Duodenal mucosa (tissue), 2 donors: ENCODE measurements around the gene NOS1AP.
"Not testable (repeated sequence)": the region's sequence is repeated elsewhere in the genome, so short reads cannot be mapped to it uniquely, and the experiment has no call there.

ENCODE experiments used
- H3K27ac ChIP-seq: one replicate; pipeline ENCODE4 v1.7.0; 2013; ENCODE audit warnings: low read depth, low read length
- H3K27me3 ChIP-seq, 2 donors: one replicate each; pipeline ENCODE4 v1.7.0; 2013; ENCODE audit warnings: low read length in 2 of 2, control low read depth in 1 of 2; ENCODE audit not compliant: insufficient read depth in 2 of 2, control insufficient read depth in 1 of 2
- H3K36me3 ChIP-seq, 2 donors: one replicate each; pipeline ENCODE4 v1.7.0; 2013; ENCODE audit warnings: low read length in 2 of 2, control low read depth in 1 of 2; ENCODE audit not compliant: insufficient read depth in 2 of 2, control insufficient read depth in 1 of 2
- H3K4me1 ChIP-seq, 2 donors: one replicate each; pipeline ENCODE4 v1.7.0; 2013; ENCODE audit warnings: low read length in 2 of 2, control low read depth in 1 of 2; ENCODE audit not compliant: insufficient read depth in 2 of 2, control insufficient read depth in 1 of 2
- H3K4me3 ChIP-seq, 2 donors: one replicate each; pipeline ENCODE4 v1.7.0; 2013; ENCODE audit warnings: low read length in 2 of 2, low read depth in 1 of 2
- H3K9ac ChIP-seq, 2 donors: one replicate each; pipeline ENCODE4 v1.7.0; 2013; ENCODE audit warnings: low read length in 2 of 2, low read depth in 1 of 2
- H3K9me3 ChIP-seq, 2 donors: one replicate each; pipeline ENCODE4 v1.7.0; 2013; ENCODE audit warnings: low read length in 2 of 2, control low read depth in 1 of 2; ENCODE audit not compliant: control insufficient read depth in 1 of 2

The NOS1AP gene

DNA sequence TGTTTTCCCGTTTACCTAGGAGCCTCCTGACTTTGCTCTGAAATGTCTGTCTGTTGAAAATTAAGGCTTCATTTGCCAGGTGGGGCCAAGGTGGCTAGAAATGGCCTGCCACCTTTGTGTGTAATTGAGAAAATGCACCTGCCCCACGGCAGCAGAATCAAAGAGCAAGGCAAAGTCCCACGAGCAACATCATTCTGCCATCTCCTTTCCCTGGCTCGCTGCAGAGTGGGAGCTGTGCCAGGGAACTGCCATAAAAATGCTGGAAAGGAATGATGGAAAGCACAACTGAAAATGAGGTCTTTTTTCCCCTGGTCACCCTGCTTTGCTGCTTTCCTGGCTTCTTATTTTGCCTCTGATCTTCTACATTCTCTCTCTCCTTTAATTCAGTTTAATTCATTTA is 40.3 kb upstream of the NOS1AP start:
- H3K4me3 ChIP-seq: no peak overlapping the region
- no peak overlapping the region for H3K9ac ChIP-seq
- no peaks in the 10 kb centered on the region for H3K36me3 ChIP-seq
- H3K27me3 ChIP-seq: peaks cover 8 to 17% of the 10 kb centered on the region in 2 donors
- H3K4me1 ChIP-seq: peaks cover 5 to 6% of the 10 kb centered on the region in 2 donors
- no peaks in the 10 kb centered on the region for H3K9me3 ChIP-seq
- no peak overlapping the region for H3K27ac ChIP-seq

- Histone ChIP-seq H3K4me1 (peaks cover 0 to 4% of the 10 kb centered on the region in 2 donors), H3K36me3 (no peaks in the 10 kb centered on the region), H3K27me3 (peaks cover 4 to 7% of the 10 kb centered on the region in 2 donors), H3K4me3 (no peak overlapping the region), H3K27ac (no peak overlapping the region), H3K9ac (no peak overlapping the region), H3K9me3 (no peaks in the 10 kb centered on the region)
These were observed 38.7 kb upstream of the NOS1AP start for GRCh38 chr1:162030759-162031280.

DNA sequence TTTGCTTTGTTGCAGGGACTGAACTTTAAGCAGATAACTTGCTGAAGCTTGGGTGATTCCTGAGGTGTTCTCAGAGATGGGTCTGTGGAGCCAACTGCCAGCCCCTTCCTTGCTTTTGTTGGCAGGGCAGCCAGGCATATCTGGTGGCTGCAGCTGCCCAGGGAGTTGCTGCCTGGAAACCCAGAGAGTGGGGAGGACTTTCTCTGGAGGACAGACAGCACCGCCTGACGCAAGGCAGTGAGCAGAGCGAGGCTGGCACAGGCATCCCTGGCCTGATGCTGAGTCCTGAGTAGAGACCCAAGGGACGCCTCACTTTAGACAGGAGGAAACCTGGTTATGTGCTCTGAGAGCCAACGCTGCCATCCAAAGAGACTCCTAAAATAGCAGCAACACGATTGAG is 36.1 kb upstream of the NOS1AP start:
- Histone ChIP-seq H3K27me3 (peaks cover 4 to 6% of the 10 kb centered on the region in 2 donors), H3K9ac (no peak overlapping the region), H3K9me3 (no peaks in the 10 kb centered on the region), H3K4me3 (no peak overlapping the region), H3K4me1 (peaks cover 0 to 4% of the 10 kb centered on the region in 2 donors), H3K36me3 (no peaks in the 10 kb centered on the region), H3K27ac (no peak overlapping the region)

GRCh38 chr1:162035241-162035640 is 34.2 kb upstream of the NOS1AP start:
- Histone ChIP-seq H3K27ac (no peak overlapping the region), H3K4me3 (no peak overlapping the region), H3K27me3 (peaks cover 0 to 6% of the 10 kb centered on the region in 2 donors), H3K9me3 (no peaks in the 10 kb centered on the region), H3K36me3 (no peaks in the 10 kb centered on the region), H3K4me1 (no peaks in the 10 kb centered on the region), H3K9ac (no peak overlapping the region)

GRCh38 chr1:162036163-162036562 is 33.3 kb upstream of the NOS1AP start:
- no peaks in the 10 kb centered on the region for H3K4me1 ChIP-seq
- H3K4me3 ChIP-seq: no peak overlapping the region
- H3K27me3 ChIP-seq: peaks cover 0 to under 1% of the 10 kb centered on the region in 2 donors
- H3K36me3 ChIP-seq: no peaks in the 10 kb centered on the region
- no peak overlapping the region for H3K9ac ChIP-seq
- H3K27ac ChIP-seq: no peak overlapping the region
- H3K9me3 ChIP-seq: no peaks in the 10 kb centered on the region

- Histone ChIP-seq H3K9ac (no peak overlapping the region), H3K4me1 (no peaks in the 10 kb centered on the region), H3K4me3 (no peak overlapping the region), H3K9me3 (no peaks in the 10 kb centered on the region), H3K27ac (no peak overlapping the region), H3K27me3 (no peaks in the 10 kb centered on the region), H3K36me3 (no peaks in the 10 kb centered on the region)
These were observed 30.9 kb upstream of the NOS1AP start for GRCh38 chr1:162038624-162039023.

- Histone ChIP-seq H3K36me3 (no peaks in the 10 kb centered on the region), H3K9me3 (no peaks in the 10 kb centered on the region), H3K9ac (no peak overlapping the region), H3K27ac (no peak overlapping the region), H3K4me3 (no peak overlapping the region), H3K27me3 (no peaks in the 10 kb centered on the region), H3K4me1 (no peaks in the 10 kb centered on the region)
These were observed 29.5 kb upstream of the NOS1AP start for GRCh38 chr1:162040001-162040400.

- H3K9me3 ChIP-seq: no peaks in the 10 kb centered on the region
- H3K27me3 ChIP-seq: no peaks in the 10 kb centered on the region
- H3K27ac ChIP-seq: no peak overlapping the region
- no peak overlapping the region for H3K9ac ChIP-seq
- no peaks in the 10 kb centered on the region for H3K36me3 ChIP-seq
- no peak overlapping the region for H3K4me3 ChIP-seq
- no peaks in the 10 kb centered on the region for H3K4me1 ChIP-seq
These were observed 28.8 kb upstream of the NOS1AP start for GRCh38 chr1:162040657-162041056.

GRCh38 chr1:162042361-162042760 is 27.1 kb upstream of the NOS1AP start:
- H3K27me3 ChIP-seq: no peaks in the 10 kb centered on the region
- no peak overlapping the region for H3K4me3 ChIP-seq
- no peak overlapping the region for H3K27ac ChIP-seq
- H3K36me3 ChIP-seq: no peaks in the 10 kb centered on the region
- no peak overlapping the region for H3K9ac ChIP-seq
- no peaks in the 10 kb centered on the region for H3K4me1 ChIP-seq
- H3K9me3 ChIP-seq: no peaks in the 10 kb centered on the region

DNA sequence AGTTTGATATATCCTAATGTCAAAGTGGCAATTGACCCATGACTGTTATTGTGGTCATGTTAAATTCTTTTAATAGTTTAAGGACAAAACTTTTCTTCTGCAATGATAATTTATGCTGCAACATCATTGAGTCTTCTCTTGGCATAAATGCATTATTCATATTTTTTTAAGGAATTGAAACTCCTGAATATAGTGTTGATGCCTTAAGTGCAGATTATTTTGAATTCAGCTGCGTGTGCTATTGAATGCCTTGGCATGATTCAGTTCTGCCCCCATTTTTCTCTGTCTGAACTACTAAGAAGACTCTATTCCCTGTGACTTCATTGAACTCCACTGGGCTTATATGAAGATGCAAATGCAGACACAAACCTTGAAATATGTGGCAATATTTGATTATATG is 22.6 kb upstream of the NOS1AP start:
- Histone ChIP-seq H3K27ac (no peak overlapping the region), H3K27me3 (no peaks in the 10 kb centered on the region), H3K9ac (no peak overlapping the region), H3K9me3 (no peaks in the 10 kb centered on the region), H3K4me1 (no peaks in the 10 kb centered on the region), H3K36me3 (no peaks in the 10 kb centered on the region), H3K4me3 (no peak overlapping the region)

GRCh38 chr1:162053949-162054348 is 15.5 kb upstream of the NOS1AP start:
- not testable (repeated sequence) for H3K4me3 ChIP-seq, H3K9ac ChIP-seq, H3K27me3 ChIP-seq, H3K36me3 ChIP-seq, H3K9me3 ChIP-seq, H3K27ac ChIP-seq, H3K4me1 ChIP-seq
